K562 (cell line): ENCODE measurements around the gene SPNS1. TPM values are rescaled to one million over a fixed set of nuclear protein-coding genes. Genes with fewer than 3 reads are reported as not detected.

ENCODE experiments used
- ARID3B ChIP-seq: fragments of 250-450 bp; sonication (Bioruptor Pico); IDR thresholded peaks from 2 replicates; pipeline ENCODE4 v1.4.0; 2020; ENCODE audit warnings: borderline replicate concordance
- BCL6 ChIP-seq: fragments of 250-450 bp; sonication (Bioruptor Pico); IDR thresholded peaks from 2 replicates; pipeline ENCODE4 v1.4.0; 2020
- CBFA2T2 ChIP-seq: fragments of 450-650 bp; conservative IDR thresholded peaks from 2 replicates; pipeline ENCODE4 v1.6.1; 2017; ENCODE audit warnings: mild to moderate bottlenecking
- CBX8 ChIP-seq: fragments of 200-600 bp; sonication (generic); IDR thresholded peaks from 2 replicates; pipeline ENCODE4 v1.6.1; 2012; ENCODE audit warnings: borderline replicate concordance, mixed run types, low read depth, mild to moderate bottlenecking, moderate library complexity, mixed read lengths, low read length, control low read depth, inconsistent platforms; ENCODE audit not compliant: poor library complexity, severe bottlenecking; ENCODE audit errors: extremely low read depth
- CREB3 ChIP-seq: fragments of 450-650 bp; conservative IDR thresholded peaks from 2 replicates; pipeline ENCODE4 v1.6.1; 2016; ENCODE audit warnings: missing genetic modification characterization, low read depth, mild to moderate bottlenecking, missing compliant biosample characterization, moderate library complexity
- ETV1 ChIP-seq: fragments of 450-650 bp; conservative IDR thresholded peaks from 2 replicates; pipeline ENCODE4 v1.6.1; 2016; ENCODE audit warnings: missing genetic modification characterization, control low read depth, low read depth, missing compliant biosample characterization
- HMG20B ChIP-seq: fragments of 250-450 bp; sonication (Bioruptor Pico); IDR thresholded peaks from 2 replicates; pipeline ENCODE4 v1.5.0; 2021; ENCODE audit warnings: mild to moderate bottlenecking
- LARP7 ChIP-seq: fragments of 450-650 bp; IDR thresholded peaks from 2 replicates; pipeline ENCODE4 v1.6.1; 2016
- MYC ChIP-seq, 2 experiments: fragments of 250-450 bp in 1 of 2; sonication (Bioruptor Pico) in 1 of 2; IDR thresholded peaks; 2 replicates each; pipeline versions ENCODE4 v1.5.1 to v1.6.1; 2012 to 2021; ENCODE audit warnings: low read depth in 2 of 2, borderline replicate concordance in 1 of 2, improper control_type of control experiment in 1 of 2, low read length in 1 of 2, mild to moderate bottlenecking in 1 of 2, moderate library complexity in 1 of 2
- PTTG1 ChIP-seq: fragments of 450-650 bp; IDR thresholded peaks from 2 replicates; pipeline ENCODE4 v1.6.1; 2016; ENCODE audit warnings: low read depth, mild to moderate bottlenecking, missing genetic modification characterization, missing compliant biosample characterization
- SRSF3 ChIP-seq: fragments of 200-400 bp; formaldehyde crosslinking; IDR thresholded peaks from 2 replicates; pipeline ENCODE4 v1.6.1; 2016; ENCODE audit warnings: mild to moderate bottlenecking, low read length, moderate library complexity; ENCODE audit not compliant: insufficient read depth
- SUPT5H ChIP-seq: fragments of 450-650 bp; IDR thresholded peaks from 2 replicates; pipeline ENCODE4 v1.6.1; 2016
- TAF15 ChIP-seq: fragments of 200-400 bp; formaldehyde crosslinking; IDR thresholded peaks from 2 replicates; pipeline ENCODE4 v1.6.1; 2017; ENCODE audit warnings: mild to moderate bottlenecking, low read depth, low read length, moderate library complexity
- TOE1 ChIP-seq, 2 experiments: fragments of 450-650 bp in 1 of 2; sonication (generic) in 1 of 2; formaldehyde crosslinking in 1 of 2; IDR thresholded peaks; 2 replicates each; pipeline versions ENCODE4 v1.7.1 to v1.8.0; 2016 to 2022; ENCODE audit warnings: borderline replicate concordance in 2 of 2, mild to moderate bottlenecking in 2 of 2, antibody characterized with exemption in 1 of 2, inconsistent platforms in 1 of 2, low read depth in 1 of 2, missing genetic modification reagents in 1 of 2, moderate library complexity in 1 of 2
- YY1 ChIP-seq, 3 experiments: IDR thresholded peaks; 2 replicates each; pipeline ENCODE4 v1.6.1; 2011; ENCODE audit warnings: low read length in 2 of 3, mild to moderate bottlenecking in 2 of 3, moderate library complexity in 2 of 3, borderline replicate concordance in 1 of 3, control low read depth in 1 of 3, low read depth in 1 of 3; ENCODE audit not compliant: insufficient read depth in 3 of 3, insufficient replicate concordance in 2 of 3, control insufficient read depth in 1 of 3, insufficient read length in 1 of 3; ENCODE audit errors: extremely low read depth in 1 of 3
- ZBTB7A ChIP-seq: IDR thresholded peaks from 2 replicates; pipeline ENCODE4 v1.6.1; 2011; ENCODE audit warnings: low read depth, mild to moderate bottlenecking, low read length, moderate library complexity, borderline replicate concordance; ENCODE audit not compliant: control insufficient read depth
- ZNF444 ChIP-seq: fragments of 250-450 bp; sonication (Bioruptor Pico); IDR thresholded peaks from 2 replicates; pipeline ENCODE4 v1.4.0; 2020; ENCODE audit warnings: mild to moderate bottlenecking, moderate library complexity
- ZNF507 ChIP-seq: conservative IDR thresholded peaks from 2 replicates; pipeline ENCODE4 v1.6.1; 2017; ENCODE audit warnings: missing genetic modification characterization, missing compliant biosample characterization
- ZNF512 ChIP-seq: IDR thresholded peaks from 2 replicates; pipeline ENCODE4 v1.6.1; 2016; ENCODE audit warnings: missing genetic modification characterization, missing compliant biosample characterization
- ZNF707 ChIP-seq: fragments of 250-450 bp; sonication (Bioruptor Pico); conservative IDR thresholded peaks from 2 replicates; pipeline ENCODE4 v1.8.0; 2022; ENCODE audit warnings: inconsistent platforms, mild to moderate bottlenecking, moderate library complexity
- polyA plus RNA-seq, 8 experiments: library from polyadenylated mRNA; depleted of rRNA in 4 of 8; stranded (reverse) in 5 of 8; unstranded in 3 of 8; fragments of >200 nt; fragmentation: Nextera tagmentation in 2 of 8; fragmentation: Illumina TruSeq in 1 of 8; extraction: Ambion mirVana in 2 of 8; extraction: Trizol in 1 of 8; gene quantifications; 2 replicates each; pipeline versions ENCODE4 v1.2.1 to v1.2.3, GENCODE V29; 2011 to 2014; ENCODE audit warnings: inconsistent platforms in 1 of 8, missing spikeins in 1 of 8
- total RNA-seq, 7 experiments: library from RNA; depleted of rRNA in 6 of 7; stranded (reverse); fragments of >200 nt in 6 of 7; fragmentation: Illumina TruSeq in 2 of 7; extraction: Trizol in 2 of 7; gene quantifications; 2 replicates each; pipeline versions ENCODE4 v1.2.1 to v1.2.3, GENCODE V29; 2011 to 2021; ENCODE audit warnings: low replicate concordance in 1 of 7

Gene SPNS1
- total and polyA plus RNA-seq, 9 of the 15 experiments (the other 6 are each of a cell fraction or from before 2014, with no cell fraction given) = 0.58 to 64.9 (median 13.7) TPM

- TF ChIP-seq ZNF507 (tag) (no peak), MYC (IDR thresholded peaks at IDR 0.05; ENCODE audit: low read depth, low read length) (no peak), MYC (CRISPR knock-in tag; IDR thresholded peaks at IDR 0.05; ENCODE audit: borderline replicate concordance, low read depth) (peak; percentile 17; the same call in 1 of the 2 replicates), ZNF707 (CRISPR knock-in tag) (no peak), CBFA2T2 (no peak), TOE1 (IDR thresholded peaks at IDR 0.05; ENCODE audit: borderline replicate concordance) (no peak; the same call in 1 of the 2 replicates), TOE1 (CRISPR knock-in tag; IDR thresholded peaks at IDR 0.05; ENCODE audit: borderline replicate concordance, low read depth) (no peak), CBX8 (no peak), LARP7 (peak; percentile 77; the same call in 1 of the 2 replicates), ZBTB7A (no peak), SRSF3 (no peak), ZNF444 (CRISPR knock-in tag) (no peak), ARID3B (CRISPR knock-in tag) (no peak), HMG20B (CRISPR knock-in tag) (0 out of 2 replicates have a peak, but pooled peaks have one; percentile 15), BCL6 (CRISPR knock-in tag) (no peak), YY1 (IDR thresholded peaks at IDR 0.05; ENCODE audit: borderline replicate concordance in 1 of 3, control insufficient read depth in 1 of 3, extremely low read depth in 1 of 3, insufficient read depth in 3 of 3, insufficient read length in 1 of 3, insufficient replicate concordance in 2 of 3, low read depth in 1 of 3, low read length in 2 of 3) (no peak), PTTG1 (tag) (no peak), ETV1 (tag) (no peak), TAF15 (no peak), CREB3 (tag) (no peak), ZNF512 (tag) (no peak), SUPT5H (no peak)
Measured at GRCh38 chr16:28951410-28951943, 23.1 kb upstream of the SPNS1 start (continued).
